Neural progenitor cell (in vitro differentiated cells): ENCODE measurements around the gene NUDT1. TPM values are rescaled to one million over a fixed set of nuclear protein-coding genes. Genes with fewer than 3 reads are reported as not detected.

Experiments
- DNase-seq: peaks from one replicate; pipeline ENCODE4 v3.0.0-alpha.2; 2016; ENCODE audit warnings: low spot score
- H2AFZ ChIP-seq: fragments of 200-600 bp; sonication (generic); replicated peaks from 2 replicates; pipeline ENCODE4 v1.6.1; 2016; ENCODE audit warnings: antibody characterized with exemption
- H3F3A ChIP-seq: fragments of 200-600 bp; sonication (generic); 2 replicates; pipeline ENCODE4 v1.6.1; 2016; ENCODE audit warnings: antibody characterized with exemption, low read depth
- H3K27ac ChIP-seq: fragments of 200-600 bp; sonication (generic); 2 replicates; pipeline ENCODE4 v1.5.1; 2016; ENCODE audit warnings: mild to moderate bottlenecking
- H3K27me3 ChIP-seq: fragments of 200-600 bp; sonication (generic); 2 replicates; pipeline ENCODE4 v1.6.1; 2016; ENCODE audit warnings: mild to moderate bottlenecking, moderate library complexity
- H3K36me3 ChIP-seq: fragments of 200-600 bp; sonication (generic); 2 replicates; pipeline ENCODE4 v1.5.1; 2016
- H3K4me1 ChIP-seq: fragments of 200-600 bp; sonication (generic); 2 replicates; pipeline ENCODE4 v1.6.1; 2016; ENCODE audit warnings: mixed run types
- H3K4me2 ChIP-seq: fragments of 200-600 bp; sonication (generic); 2 replicates; pipeline ENCODE4 v1.6.1; 2016
- H3K4me3 ChIP-seq: fragments of 200-600 bp; sonication (generic); 2 replicates; pipeline ENCODE4 v1.5.1; 2016
- H3K79me2 ChIP-seq: fragments of 200-600 bp; sonication (generic); 2 replicates; pipeline ENCODE4 v1.6.1; 2016; ENCODE audit warnings: low read depth
- H3K9ac ChIP-seq: fragments of 200-600 bp; sonication (generic); 2 replicates; pipeline ENCODE4 v1.6.1; 2016
- H3K9me3 ChIP-seq: fragments of 200-600 bp; sonication (generic); 2 replicates; pipeline ENCODE4 v1.5.1; 2016; ENCODE audit warnings: low read depth
- H4K20me1 ChIP-seq: fragments of 200-600 bp; sonication (generic); 2 replicates; pipeline ENCODE4 v1.6.1; 2016; ENCODE audit warnings: low read depth
- H3K27ac Mint-ChIP-seq: 3 replicates; pipeline ENCODE4 v1.8.0; 2021; ENCODE audit warnings: mixed read lengths
- H3K27me3 Mint-ChIP-seq: 2 replicates; pipeline ENCODE4 v1.8.0; 2022; ENCODE audit warnings: low read depth, mild to moderate bottlenecking, inconsistent platforms, moderate library complexity, mixed read lengths; ENCODE audit not compliant: insufficient read depth
- H3K36me3 Mint-ChIP-seq: 3 replicates; pipeline ENCODE4 v1.8.0; 2021; ENCODE audit warnings: mixed read lengths
- H3K4me1 Mint-ChIP-seq: 3 replicates; pipeline ENCODE4 v1.8.0; 2021; ENCODE audit warnings: mixed read lengths
- H3K4me3 Mint-ChIP-seq: 3 replicates; pipeline ENCODE4 v1.8.0; 2021; ENCODE audit warnings: mild to moderate bottlenecking, moderate library complexity, mixed read lengths
- H3K9me3 Mint-ChIP-seq: 3 replicates; pipeline ENCODE4 v1.8.0; 2020; ENCODE audit warnings: mixed read lengths
- EZH2 ChIP-seq: fragments of 200-600 bp; sonication (generic); IDR thresholded peaks from 2 replicates; pipeline ENCODE4 v1.6.1; 2017; ENCODE audit warnings: antibody characterized with exemption, mild to moderate bottlenecking, moderate library complexity
- EZH2phosphoT487 ChIP-seq: fragments of 200-600 bp; sonication (generic); IDR thresholded peaks from 2 replicates; pipeline ENCODE4 v1.6.1; 2017; ENCODE audit warnings: antibody characterized with exemption
- total RNA-seq: library from RNA; depleted of rRNA; stranded (reverse); fragments of >200 nt; gene quantifications from 2 replicates; pipeline ENCODE4 v1.2.3, GENCODE V29; 2015; ENCODE audit warnings: low replicate concordance
- TF ChIP-seq, protein P1 (sequence below): fragments of 200-600 bp; sonication (generic); IDR thresholded peaks from 2 replicates; pipeline ENCODE4 v1.5.1; 2017; ENCODE audit warnings: antibody characterized with exemption, mild to moderate bottlenecking

Gene NUDT1
- total RNA-seq, 1 donor from 2014 or later: 29.6 TPM

DNA sequence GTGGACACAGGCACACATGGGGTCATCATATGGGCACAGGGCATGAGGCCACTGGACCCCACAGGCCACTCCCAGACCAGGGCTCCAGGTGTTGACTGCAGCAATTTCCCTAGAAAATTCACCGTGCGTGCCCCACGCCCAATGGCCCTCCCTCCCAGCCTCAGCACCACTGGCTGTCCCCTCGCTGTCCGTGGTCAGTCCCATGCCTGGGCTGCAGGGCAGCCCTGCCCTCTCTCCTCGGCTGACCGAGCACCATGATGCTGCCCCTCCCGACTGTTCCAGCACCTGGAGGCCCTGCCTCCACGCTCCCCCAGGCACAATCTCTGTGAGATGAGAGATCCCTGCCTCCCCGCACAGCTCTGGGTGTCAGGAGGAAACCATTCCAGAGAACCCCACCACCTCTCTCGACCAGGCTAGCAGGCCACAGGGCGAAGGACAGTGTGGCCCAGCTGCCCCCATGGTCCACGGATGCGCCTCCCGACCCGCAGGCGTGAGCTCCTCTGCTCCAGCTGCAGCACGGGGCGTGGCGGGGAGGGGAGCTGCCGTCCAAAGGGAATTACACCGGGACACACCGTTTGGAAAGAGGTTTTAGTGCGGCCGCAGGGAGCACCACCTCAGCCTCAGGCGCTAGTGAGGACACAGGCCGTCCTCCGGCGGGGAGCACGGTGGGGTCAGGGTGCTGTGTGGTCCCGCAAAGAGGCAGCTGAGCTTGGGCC, 12.6 kb downstream of the NUDT1 start:
- H3K27ac Mint-ChIP-seq: no peak overlapping the region
- Histone ChIP-seq H3K27me3 (no peaks in the 10 kb centered on the region), H4K20me1 (no peaks in the 10 kb centered on the region), H3K79me2 (no peaks in the 10 kb centered on the region), H3K4me2 (no peak overlapping the region), H3F3A (no peaks in the 10 kb centered on the region), H3K4me3 (no peak overlapping the region), H3K36me3 (no peaks in the 10 kb centered on the region), H3K27ac (no peak overlapping the region), H3K9ac (no peak overlapping the region), H3K9me3 (no peaks in the 10 kb centered on the region), H3K4me1 (no peaks in the 10 kb centered on the region), H2AFZ (no peak overlapping the region)
- peaks cover 7% of the 10 kb centered on the region for H3K27me3 Mint-ChIP-seq
- peak overlapping the region; percentile 62 for H3K4me3 Mint-ChIP-seq
- peaks cover 7% of the 10 kb centered on the region for H3K36me3 Mint-ChIP-seq
- TF ChIP-seq EZH2 (no peak), EZH2phosphoT487 (no peak)
- TF ChIP-seq, protein P1, sequence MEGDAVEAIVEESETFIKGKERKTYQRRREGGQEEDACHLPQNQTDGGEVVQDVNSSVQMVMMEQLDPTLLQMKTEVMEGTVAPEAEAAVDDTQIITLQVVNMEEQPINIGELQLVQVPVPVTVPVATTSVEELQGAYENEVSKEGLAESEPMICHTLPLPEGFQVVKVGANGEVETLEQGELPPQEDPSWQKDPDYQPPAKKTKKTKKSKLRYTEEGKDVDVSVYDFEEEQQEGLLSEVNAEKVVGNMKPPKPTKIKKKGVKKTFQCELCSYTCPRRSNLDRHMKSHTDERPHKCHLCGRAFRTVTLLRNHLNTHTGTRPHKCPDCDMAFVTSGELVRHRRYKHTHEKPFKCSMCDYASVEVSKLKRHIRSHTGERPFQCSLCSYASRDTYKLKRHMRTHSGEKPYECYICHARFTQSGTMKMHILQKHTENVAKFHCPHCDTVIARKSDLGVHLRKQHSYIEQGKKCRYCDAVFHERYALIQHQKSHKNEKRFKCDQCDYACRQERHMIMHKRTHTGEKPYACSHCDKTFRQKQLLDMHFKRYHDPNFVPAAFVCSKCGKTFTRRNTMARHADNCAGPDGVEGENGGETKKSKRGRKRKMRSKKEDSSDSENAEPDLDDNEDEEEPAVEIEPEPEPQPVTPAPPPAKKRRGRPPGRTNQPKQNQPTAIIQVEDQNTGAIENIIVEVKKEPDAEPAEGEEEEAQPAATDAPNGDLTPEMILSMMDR: no peak
- no peaks in the 10 kb centered on the region for H3K4me1 Mint-ChIP-seq
- DNase-seq: no peak
- no peaks in the 10 kb centered on the region for H3K9me3 Mint-ChIP-seq

DNA sequence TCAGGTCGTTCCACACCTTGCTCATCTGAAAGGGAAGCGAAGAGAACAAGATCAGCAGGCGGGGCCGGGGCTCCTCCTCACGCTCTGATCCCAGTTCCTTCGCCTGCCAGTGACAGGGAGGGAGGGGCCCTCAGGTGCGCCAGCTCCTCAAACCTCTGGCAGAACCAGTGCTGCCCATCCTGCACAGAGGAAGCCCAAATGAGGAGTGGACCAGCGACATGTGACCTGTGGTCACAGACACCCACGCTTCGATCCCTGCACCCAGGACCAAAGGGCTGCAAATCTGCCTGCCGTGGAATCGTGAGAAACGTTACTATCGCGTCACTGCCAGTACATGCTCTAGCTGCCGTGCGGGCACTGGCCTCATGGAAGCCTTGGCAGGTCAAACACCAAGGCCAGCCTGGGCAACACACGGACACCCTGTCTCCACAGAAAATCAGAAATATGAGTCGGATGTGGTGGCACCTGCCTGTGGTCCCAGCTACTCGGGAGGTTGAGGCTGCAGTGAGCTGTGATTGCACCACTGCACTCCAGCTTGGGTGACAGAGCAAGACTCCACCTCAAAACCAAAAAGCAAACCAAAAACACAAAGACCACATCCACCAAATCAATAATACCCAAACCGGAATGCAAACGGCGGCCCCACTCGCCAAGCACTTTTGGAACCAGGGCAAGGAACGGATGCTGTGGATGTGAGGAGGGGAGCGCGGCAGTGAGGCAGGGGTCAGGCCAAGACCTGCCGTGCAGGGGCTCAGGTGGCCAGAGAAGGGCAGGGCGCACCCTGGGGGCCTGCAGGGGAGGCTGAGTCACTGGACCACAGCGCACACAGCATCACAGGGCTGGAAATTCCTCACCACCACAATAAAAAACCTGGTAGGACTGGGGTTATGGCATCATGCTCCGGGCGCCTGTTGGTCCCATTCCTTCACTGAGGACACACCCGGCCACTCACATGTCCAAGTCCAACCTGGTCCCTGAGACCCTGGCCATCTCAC, 13.4 kb downstream of the NUDT1 start:
- no peak for DNase-seq
- peak overlapping the region; percentile 14 for H3K27ac Mint-ChIP-seq

GRCh38 chr7:2256306-2257045, 14.4 kb downstream of the NUDT1 start:
- Mint-ChIP-seq H3K4me3 (no peak overlapping the region), H3K27me3 (peaks cover 8% of the 10 kb centered on the region), H3K36me3 (peaks cover 7% of the 10 kb centered on the region), H3K4me1 (no peaks in the 10 kb centered on the region), H3K9me3 (no peaks in the 10 kb centered on the region), H3K27ac (no peak overlapping the region)
- no peak overlapping the region for H3K4me2 ChIP-seq
- no peaks in the 10 kb centered on the region for H3K79me2 ChIP-seq
- H3F3A ChIP-seq: no peaks in the 10 kb centered on the region
- no peak overlapping the region for H3K9ac ChIP-seq
- TF ChIP-seq EZH2phosphoT487 (no peak), EZH2 (no peak)
- TF ChIP-seq, protein P1: no peak
- H3K27me3 ChIP-seq: no peaks in the 10 kb centered on the region
- H3K4me1 ChIP-seq: no peaks in the 10 kb centered on the region
- no peak overlapping the region for H2AFZ ChIP-seq
- no peaks in the 10 kb centered on the region for H4K20me1 ChIP-seq
- no peak for DNase-seq
- no peak overlapping the region for H3K27ac ChIP-seq
- no peaks in the 10 kb centered on the region for H3K36me3 ChIP-seq
- no peak overlapping the region for H3K4me3 ChIP-seq
- no peaks in the 10 kb centered on the region for H3K9me3 ChIP-seq

More for the DNA sequence above, 13.4 kb downstream of the NUDT1 start:
- Histone ChIP-seq H3F3A (no peaks in the 10 kb centered on the region), H3K9ac (no peak overlapping the region), H2AFZ (no peak overlapping the region), H3K27me3 (no peaks in the 10 kb centered on the region), H3K4me2 (no peak overlapping the region), H3K4me1 (no peaks in the 10 kb centered on the region), H3K79me2 (no peaks in the 10 kb centered on the region), H4K20me1 (no peaks in the 10 kb centered on the region), H3K4me3 (no peak overlapping the region), H3K36me3 (no peaks in the 10 kb centered on the region), H3K9me3 (no peaks in the 10 kb centered on the region), H3K27ac (no peak overlapping the region)
- TF ChIP-seq EZH2 (no peak), EZH2phosphoT487 (no peak)
- TF ChIP-seq, protein P1: no peak
- Mint-ChIP-seq H3K4me3 (no peak overlapping the region), H3K36me3 (peaks cover 9% of the 10 kb centered on the region), H3K9me3 (no peaks in the 10 kb centered on the region), H3K27me3 (peaks cover 7% of the 10 kb centered on the region), H3K4me1 (no peaks in the 10 kb centered on the region)
